A549 treated with CORT108297 at 1 μM for 4 hours (cell line): Measurements from ENCODE around the gene RAB11A. TPM values are rescaled to one million over a fixed set of nuclear protein-coding genes. Genes with fewer than 3 reads are reported as not detected.

Source experiments
- total RNA-seq: library from RNA; stranded (reverse); fragments of 200-300 nt; extraction: Qiagen RNA extraction; gene quantifications from 5 replicates; pipeline ENCODE4 v1.2.3, GENCODE V29; 2022

RAB11A gene
- 259 to 342 TPM (median 288 TPM) in 5 replicates for total RNA-seq

DNA sequence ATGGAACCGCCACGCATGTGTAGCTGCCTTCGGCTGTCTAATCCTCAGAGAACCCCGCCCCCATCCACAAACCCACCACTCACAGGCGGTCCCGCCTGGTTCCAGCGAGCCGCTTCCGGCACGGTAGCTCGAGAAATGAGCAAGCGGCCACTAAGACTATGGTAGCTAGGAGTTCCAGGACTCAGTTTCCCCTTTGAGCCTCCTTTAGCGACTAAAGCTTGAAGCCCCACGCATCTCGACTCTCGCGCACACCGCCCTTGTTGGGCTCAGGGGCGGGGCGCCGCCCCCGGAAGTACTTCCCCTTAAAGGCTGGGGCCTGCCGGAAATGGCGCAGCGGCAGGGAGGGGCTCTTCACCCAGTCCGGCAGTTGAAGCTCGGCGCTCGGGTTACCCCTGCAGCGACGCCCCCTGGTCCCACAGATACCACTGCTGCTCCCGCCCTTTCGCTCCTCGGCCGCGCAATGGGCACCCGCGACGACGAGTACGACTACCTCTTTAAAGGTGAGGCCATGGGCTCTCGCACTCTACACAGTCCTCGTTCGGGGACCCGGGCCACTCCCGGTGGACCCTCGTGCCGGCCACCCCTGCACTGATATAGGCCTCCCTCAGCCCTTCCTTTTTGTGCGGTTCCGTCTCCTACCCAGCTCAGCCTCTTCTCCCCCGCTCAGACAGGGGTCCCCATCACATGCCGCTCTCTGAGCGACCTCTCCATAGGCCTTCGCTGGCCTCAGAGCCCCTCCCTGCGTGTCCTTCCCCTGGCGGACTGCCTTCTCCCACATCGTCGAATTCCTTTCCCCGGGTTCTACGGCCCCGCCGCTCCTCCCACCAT lies at the start of gene RAB11A:
RAB11A (plus strand) TSS at position 366 of the 828 bp plus-strand sequence; CDS start at position 461, 95 bp downstream.

Other genes starting within 250 kb of the RAB11A start
- gene SLC24A1, start 247.6 kb upstream of the RAB11A start, total RNA-seq = 2.5 to 4.9 TPM (median 3.9 TPM) in 5 replicates
- 5.5 to 7.3 TPM (median 6.5 TPM) in 5 replicates for gene DENND4A, start 77.2 kb upstream of the RAB11A start, total RNA-seq